ENCODE measurements around the gene RFX2. TPM values are rescaled to one million over a fixed set of nuclear protein-coding genes. Genes with fewer than 3 reads are reported as not detected.

RFX2 gene
- total RNA-seq, 1 donor from 2014 or later = 6.5 TPM

- peaks cover 77% of the 10 kb centered on the region for H3K4me1 Mint-ChIP-seq (ENCODE audit: low read depth)
- DNase-seq (ENCODE audit: low spot score) = no peak
Observed at GRCh38 chr19:6071875-6072274, 38.4 kb downstream of the RFX2 start.

GRCh38 chr19:6070720-6071485 is 39.4 kb downstream of the RFX2 start:
- H3K4me3 Mint-ChIP-seq (ENCODE audit: unreplicated experiment) = peak overlapping the region; percentile 13
- no peaks in the 10 kb centered on the region for H3K27me3 Mint-ChIP-seq (ENCODE audit: low read depth)
- no peaks in the 10 kb centered on the region for H3K9me3 Mint-ChIP-seq (ENCODE audit: low read depth)
- TF ChIP-seq CTCF (IDR thresholded peaks at IDR 0.05) = no peak
- DNase-seq (ENCODE audit: low spot score) = peak; percentile 24
- peaks cover 79% of the 10 kb centered on the region for H3K4me1 Mint-ChIP-seq (ENCODE audit: low read depth)
- H3K27ac Mint-ChIP-seq (ENCODE audit: unreplicated experiment) = peak overlapping the region; percentile 94
- H3K36me3 Mint-ChIP-seq (ENCODE audit: low read depth) = no peaks in the 10 kb centered on the region

More at GRCh38 chr19:6071875-6072274, 38.4 kb downstream of the RFX2 start:
- Mint-ChIP-seq H3K36me3 (ENCODE audit: low read depth) (no peaks in the 10 kb centered on the region), H3K27me3 (ENCODE audit: low read depth) (no peaks in the 10 kb centered on the region), H3K9me3 (ENCODE audit: low read depth) (no peaks in the 10 kb centered on the region), H3K4me3 (ENCODE audit: unreplicated experiment) (no peak overlapping the region), H3K27ac (ENCODE audit: unreplicated experiment) (peak overlapping the region; percentile 94)
- no peak for TF ChIP-seq CTCF (IDR thresholded peaks at IDR 0.05)

- H3K36me3 Mint-ChIP-seq (ENCODE audit: low read depth) = no peaks in the 10 kb centered on the region
- peak overlapping the region; percentile 94 for H3K27ac Mint-ChIP-seq (ENCODE audit: unreplicated experiment)
- no peak for TF ChIP-seq CTCF (IDR thresholded peaks at IDR 0.05)
- no peaks in the 10 kb centered on the region for H3K9me3 Mint-ChIP-seq (ENCODE audit: low read depth)
- DNase-seq (ENCODE audit: low spot score) = peak; percentile 37
- no peak overlapping the region for H3K4me3 Mint-ChIP-seq (ENCODE audit: unreplicated experiment)
- H3K27me3 Mint-ChIP-seq (ENCODE audit: low read depth) = no peaks in the 10 kb centered on the region
- peaks cover 79% of the 10 kb centered on the region for H3K4me1 Mint-ChIP-seq (ENCODE audit: low read depth)
Observed at GRCh38 chr19:6070207-6070681, 40.1 kb downstream of the RFX2 start.

- H3K4me3 Mint-ChIP-seq (ENCODE audit: unreplicated experiment) = no peak overlapping the region
- H3K9me3 Mint-ChIP-seq (ENCODE audit: low read depth) = no peaks in the 10 kb centered on the region
- H3K36me3 Mint-ChIP-seq (ENCODE audit: low read depth) = no peaks in the 10 kb centered on the region
- H3K27ac Mint-ChIP-seq (ENCODE audit: unreplicated experiment) = no peak overlapping the region
- H3K27me3 Mint-ChIP-seq (ENCODE audit: low read depth) = no peaks in the 10 kb centered on the region
- DNase-seq (ENCODE audit: low spot score) = peak; percentile 24
- no peak for TF ChIP-seq CTCF (IDR thresholded peaks at IDR 0.05)
- H3K4me1 Mint-ChIP-seq (ENCODE audit: low read depth) = peaks cover 78% of the 10 kb centered on the region
Observed at GRCh38 chr19:6069268-6069791, 41.0 kb downstream of the RFX2 start.

- Mint-ChIP-seq H3K36me3 (ENCODE audit: low read depth) (no peaks in the 10 kb centered on the region), H3K4me3 (ENCODE audit: unreplicated experiment) (no peak overlapping the region), H3K4me1 (ENCODE audit: low read depth) (peaks cover 78% of the 10 kb centered on the region), H3K27ac (ENCODE audit: unreplicated experiment) (no peak overlapping the region), H3K9me3 (ENCODE audit: low read depth) (no peaks in the 10 kb centered on the region), H3K27me3 (ENCODE audit: low read depth) (no peaks in the 10 kb centered on the region)
- DNase-seq (ENCODE audit: low spot score) = peak; percentile 8
- no peak for TF ChIP-seq CTCF (IDR thresholded peaks at IDR 0.05)
Observed at GRCh38 chr19:6068711-6069110, 41.6 kb downstream of the RFX2 start.

Data from chondrocyte (in vitro differentiated cells).